OCI-LY3 (cell line): Measurements from ENCODE around the gene APCDD1L.

Experiments used
- H2AFZ ChIP-seq: fragments of 200-600, 300-600 bp; shearing (Covaris generic); 2 replicates; pipeline ENCODE4 v1.6.0; 2014; ENCODE audit warnings: antibody characterized with exemption, low read depth, low read length
- H3K27ac ChIP-seq: fragments of 200-600, 300-600 bp; sonication (generic); 2 replicates; pipeline ENCODE4 v1.5.1; 2014; ENCODE audit warnings: mild to moderate bottlenecking, low read length, moderate library complexity, mixed read lengths
- H3K27me3 ChIP-seq: fragments of 200-600, 300-600 bp; sonication (generic); 2 replicates; pipeline ENCODE4 v1.6.1; 2014; ENCODE audit warnings: low read depth, low read length, mixed read lengths
- H3K36me3 ChIP-seq: fragments of 200-600, 300-600 bp; sonication (generic); replicated peaks from 2 replicates; pipeline ENCODE3; 2014; ENCODE audit warnings: low read depth, low read length, mixed read lengths
- H3K4me1 ChIP-seq: fragments of 300-600, 200-600 bp; sonication (generic); 2 replicates; pipeline ENCODE4 v1.6.1; 2014; ENCODE audit warnings: low read length, mixed read lengths
- H3K4me2 ChIP-seq: fragments of 200-600, 300-600 bp; sonication (generic); 2 replicates; pipeline ENCODE4 v1.6.1; 2014; ENCODE audit warnings: low read length, mixed read lengths
- H3K4me3 ChIP-seq: fragments of 300-600, 200-600 bp; sonication (generic); 2 replicates; pipeline ENCODE4 v1.5.1; 2014; ENCODE audit warnings: antibody characterized with exemption, mild to moderate bottlenecking, low read length, moderate library complexity
- H3K79me2 ChIP-seq: fragments of 300-600, 200-600 bp; shearing (Covaris generic); 2 replicates; pipeline ENCODE4 v1.6.1; 2014; ENCODE audit warnings: mild to moderate bottlenecking, low read length, mixed read lengths
- H3K9ac ChIP-seq: fragments of 300-600, 200-600 bp; shearing (Covaris generic); 2 replicates; pipeline ENCODE4 v1.6.0; 2014; ENCODE audit warnings: mild to moderate bottlenecking, low read length, moderate library complexity
- H3K9me3 ChIP-seq: fragments of 200-600, 300-600 bp; shearing (Covaris generic); 2 replicates; pipeline ENCODE4 v1.6.1; 2014; ENCODE audit warnings: low read length, mixed read lengths; ENCODE audit not compliant: insufficient read depth
- H4K20me1 ChIP-seq: fragments of 200-600, 300-600 bp; sonication (generic); 2 replicates; pipeline ENCODE4 v1.6.1; 2016; ENCODE audit warnings: low read length, mixed read lengths; ENCODE audit not compliant: insufficient read depth
- CTCF ChIP-seq: fragments of 200-600, 300-600 bp; sonication (generic); IDR thresholded peaks from 2 replicates; pipeline ENCODE4 v1.5.1; 2014; ENCODE audit warnings: antibody characterized with exemption, low read length, low read depth
- EZH2phosphoT487 ChIP-seq: fragments of 200-600 bp; shearing (Covaris generic); IDR thresholded peaks from 2 replicates; pipeline ENCODE4 v1.6.1; 2018; ENCODE audit warnings: antibody characterized with exemption, mixed run types, low read depth

Gene APCDD1L

GRCh38 chr20:58553841-58554240 is 38.6 kb upstream of the APCDD1L start:
- Histone ChIP-seq H3K9ac (no peak overlapping the region), H3K4me1 (peaks cover 14% of the 10 kb centered on the region; the same call in 1 of the 2 replicates), H3K36me3 (no peaks in the 10 kb centered on the region), H3K4me3 (no peak overlapping the region), H3K9me3 (no peaks in the 10 kb centered on the region), H3K4me2 (no peak overlapping the region), H2AFZ (no peak overlapping the region), H3K79me2 (no peaks in the 10 kb centered on the region), H3K27me3 (peaks cover 69% of the 10 kb centered on the region), H4K20me1 (no peaks in the 10 kb centered on the region), H3K27ac (no peak overlapping the region)
- TF ChIP-seq CTCF (no peak), EZH2phosphoT487 (no peak)

DNA sequence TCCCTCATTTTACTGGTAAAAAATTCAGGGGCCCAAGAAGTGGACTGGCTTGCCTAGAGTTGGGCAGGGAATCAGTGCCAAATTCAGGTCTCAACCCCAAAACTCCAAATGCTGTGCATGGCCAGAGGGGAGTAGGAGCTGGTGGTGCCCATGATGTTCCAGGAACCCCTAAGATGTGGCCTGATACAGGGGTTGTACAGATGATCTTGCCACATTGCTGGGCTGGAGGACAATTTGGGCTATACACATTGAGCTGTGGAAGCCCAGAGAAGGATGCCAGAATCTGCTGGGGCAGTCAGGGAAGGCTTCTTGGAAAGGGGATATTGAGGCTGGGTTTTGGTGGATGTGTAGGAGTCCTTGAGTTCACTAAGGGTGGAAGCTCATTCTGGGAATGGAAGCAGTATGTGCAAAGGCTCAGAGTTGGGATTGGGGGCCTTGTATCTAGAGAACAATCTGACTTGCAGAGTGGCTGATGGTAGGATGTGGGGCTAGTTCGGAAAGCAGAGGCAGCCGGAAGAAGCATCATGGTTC is 38.0 kb upstream of the APCDD1L start:
- no peak overlapping the region for H2AFZ ChIP-seq
- H3K27me3 ChIP-seq: peaks cover 71% of the 10 kb centered on the region
- H3K9me3 ChIP-seq: no peaks in the 10 kb centered on the region
- H3K9ac ChIP-seq: no peak overlapping the region
- H3K4me2 ChIP-seq: no peak overlapping the region
- no peaks in the 10 kb centered on the region for H3K36me3 ChIP-seq
- H3K27ac ChIP-seq: no peak overlapping the region
- no peak overlapping the region for H3K4me3 ChIP-seq
- peaks cover 14% of the 10 kb centered on the region; the same call in 1 of the 2 replicates for H3K4me1 ChIP-seq
- TF ChIP-seq EZH2phosphoT487 (no peak), CTCF (no peak)
- H4K20me1 ChIP-seq: no peaks in the 10 kb centered on the region
- no peaks in the 10 kb centered on the region for H3K79me2 ChIP-seq

- no peaks in the 10 kb centered on the region for H3K36me3 ChIP-seq
- H4K20me1 ChIP-seq: no peaks in the 10 kb centered on the region
- no peaks in the 10 kb centered on the region for H3K9me3 ChIP-seq
- H3K9ac ChIP-seq: no peak overlapping the region
- peaks cover 71% of the 10 kb centered on the region for H3K27me3 ChIP-seq
- peaks cover 10% of the 10 kb centered on the region; the same call in 1 of the 2 replicates for H3K4me1 ChIP-seq
- H2AFZ ChIP-seq: no peak overlapping the region
- no peak overlapping the region for H3K4me2 ChIP-seq
- H3K27ac ChIP-seq: no peak overlapping the region
- no peaks in the 10 kb centered on the region for H3K79me2 ChIP-seq
- TF ChIP-seq EZH2phosphoT487 (no peak), CTCF (no peak)
- H3K4me3 ChIP-seq: no peak overlapping the region
Measured at GRCh38 chr20:58552366-58552934, 37.3 kb upstream of the APCDD1L start.

DNA sequence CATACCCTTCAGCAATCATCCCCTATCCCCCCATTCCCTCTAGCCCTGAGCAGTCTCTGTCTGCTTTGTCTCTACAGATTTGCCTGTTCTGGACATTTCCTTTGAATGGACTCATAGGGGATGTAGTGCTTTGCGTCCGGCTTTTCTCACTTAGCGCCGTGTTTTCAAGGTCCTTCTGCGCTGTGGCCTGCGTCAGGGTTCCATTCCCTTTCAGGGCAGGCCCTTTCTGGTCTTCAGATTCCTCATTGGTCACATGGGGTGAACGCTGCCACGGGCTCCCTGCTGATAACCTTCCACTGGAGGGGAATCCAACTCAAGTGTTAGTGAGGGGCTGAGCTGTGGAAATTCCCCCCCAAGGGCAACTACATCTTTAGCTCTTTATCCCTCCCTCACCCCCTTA is 36.4 kb upstream of the APCDD1L start:
- H3K36me3 ChIP-seq: no peaks in the 10 kb centered on the region
- H3K4me1 ChIP-seq: peaks cover 3% of the 10 kb centered on the region; the same call in 1 of the 2 replicates
- TF ChIP-seq EZH2phosphoT487 (no peak), CTCF (no peak)
- H3K4me3 ChIP-seq: no peak overlapping the region
- no peak overlapping the region for H3K9ac ChIP-seq
- H3K27ac ChIP-seq: no peak overlapping the region
- H2AFZ ChIP-seq: no peak overlapping the region
- no peak overlapping the region for H3K4me2 ChIP-seq
- peaks cover 73% of the 10 kb centered on the region for H3K27me3 ChIP-seq
- H3K79me2 ChIP-seq: no peaks in the 10 kb centered on the region
- no peaks in the 10 kb centered on the region for H3K9me3 ChIP-seq
- H4K20me1 ChIP-seq: no peaks in the 10 kb centered on the region
